IMR-90 (cell line): ENCODE results near the gene SV2C.

Experiments
- POLR2A ChIP-seq: IDR thresholded peaks from 2 replicates; pipeline ENCODE4 v1.6.1; 2012; ENCODE audit warnings: mild to moderate bottlenecking, low read depth, low read length
- RAD21 ChIP-seq: IDR thresholded peaks from 2 replicates; pipeline ENCODE4 v1.6.1; 2012; ENCODE audit warnings: low read length, improper control_type of control experiment

- TF ChIP-seq POLR2A (no peak), RAD21 (no peak)
Observed at GRCh38 chr5:76269259-76269931, 186.2 kb downstream of the SV2C start.
